ENCODE measurements around the gene CASKIN1.

The CASKIN1 gene

GRCh38 chr16:2189252-2189893 is 7.0 kb downstream of the CASKIN1 start:
- H3K9me2 ChIP-seq (ENCODE audit: low read depth, low read length), result no peaks in the 10 kb centered on the region
- no peak overlapping the region for H2AFZ ChIP-seq (ENCODE audit: low read length)
- H3F3A ChIP-seq (ENCODE audit: insufficient read depth, low read length), result no peaks in the 10 kb centered on the region
- H3K27me3 ChIP-seq (ENCODE audit: insufficient read depth, low read length), result peaks cover 18% of the 10 kb centered on the region; the same call in 1 of the 2 replicates
- H4K20me1 ChIP-seq (ENCODE audit: insufficient read depth, low read length), result no peaks in the 10 kb centered on the region
- no peak overlapping the region for H3K4me2 ChIP-seq (ENCODE audit: low read length)
- no peaks in the 10 kb centered on the region for H3K9me3 ChIP-seq (ENCODE audit: low read length)
- H3K36me3 ChIP-seq (ENCODE audit: insufficient read depth, low read length), result no peaks in the 10 kb centered on the region
- no peak overlapping the region for H3K27ac ChIP-seq (ENCODE audit: low read depth, low read length, poor library complexity, severe bottlenecking)
- H3K9ac ChIP-seq (ENCODE audit: low read length), result no peak overlapping the region
- H3K4me3 ChIP-seq (ENCODE audit: low read depth, low read length, poor library complexity, severe bottlenecking), result no peak overlapping the region
- no peaks in the 10 kb centered on the region for H3K79me2 ChIP-seq (ENCODE audit: insufficient read depth, low read length)
- no peaks in the 10 kb centered on the region for H3K4me1 ChIP-seq (ENCODE audit: insufficient read depth, low read length, severe bottlenecking)
- TF ChIP-seq CTCF (IDR thresholded peaks at IDR 0.05; ENCODE audit: low read length) (no peak), EZH2 (IDR thresholded peaks at IDR 0.05; ENCODE audit: borderline replicate concordance, low read length) (no peak)

GRCh38 chr16:2188395-2188794 is 8.0 kb downstream of the CASKIN1 start:
- TF ChIP-seq CTCF (IDR thresholded peaks at IDR 0.05; ENCODE audit: low read length), result no peak
- no peak for TF ChIP-seq EZH2 (IDR thresholded peaks at IDR 0.05; ENCODE audit: borderline replicate concordance, low read length)
- no peak overlapping the region for H3K4me3 ChIP-seq (ENCODE audit: low read depth, low read length, poor library complexity, severe bottlenecking)
- H3K9ac ChIP-seq (ENCODE audit: low read length), result no peak overlapping the region
- H3F3A ChIP-seq (ENCODE audit: insufficient read depth, low read length), result no peaks in the 10 kb centered on the region
- H3K27ac ChIP-seq (ENCODE audit: low read depth, low read length, poor library complexity, severe bottlenecking), result no peak overlapping the region
- H3K9me2 ChIP-seq (ENCODE audit: low read depth, low read length), result no peaks in the 10 kb centered on the region
- H3K27me3 ChIP-seq (ENCODE audit: insufficient read depth, low read length), result peaks cover 18% of the 10 kb centered on the region; the same call in 1 of the 2 replicates
- no peaks in the 10 kb centered on the region for H3K36me3 ChIP-seq (ENCODE audit: insufficient read depth, low read length)
- H3K4me1 ChIP-seq (ENCODE audit: insufficient read depth, low read length, severe bottlenecking), result no peaks in the 10 kb centered on the region
- no peaks in the 10 kb centered on the region for H3K9me3 ChIP-seq (ENCODE audit: low read length)
- no peaks in the 10 kb centered on the region for H4K20me1 ChIP-seq (ENCODE audit: insufficient read depth, low read length)
- H2AFZ ChIP-seq (ENCODE audit: low read length), result no peak overlapping the region
- H3K4me2 ChIP-seq (ENCODE audit: low read length), result no peak overlapping the region
- no peaks in the 10 kb centered on the region for H3K79me2 ChIP-seq (ENCODE audit: insufficient read depth, low read length)

GRCh38 chr16:2187212-2187611 is 9.2 kb downstream of the CASKIN1 start:
- Histone ChIP-seq H3K79me2 (ENCODE audit: insufficient read depth, low read length) (no peaks in the 10 kb centered on the region), H4K20me1 (ENCODE audit: insufficient read depth, low read length) (no peaks in the 10 kb centered on the region), H3K4me3 (ENCODE audit: low read depth, low read length, poor library complexity, severe bottlenecking) (no peak overlapping the region), H3K36me3 (ENCODE audit: insufficient read depth, low read length) (no peaks in the 10 kb centered on the region), H3K4me2 (ENCODE audit: low read length) (no peak overlapping the region), H3K9me3 (ENCODE audit: low read length) (no peaks in the 10 kb centered on the region), H3K9ac (ENCODE audit: low read length) (no peak overlapping the region), H3F3A (ENCODE audit: insufficient read depth, low read length) (no peaks in the 10 kb centered on the region), H2AFZ (ENCODE audit: low read length) (no peak overlapping the region), H3K27ac (ENCODE audit: low read depth, low read length, poor library complexity, severe bottlenecking) (no peak overlapping the region), H3K9me2 (ENCODE audit: low read depth, low read length) (no peaks in the 10 kb centered on the region), H3K4me1 (ENCODE audit: insufficient read depth, low read length, severe bottlenecking) (no peaks in the 10 kb centered on the region), H3K27me3 (ENCODE audit: insufficient read depth, low read length) (peaks cover 18% of the 10 kb centered on the region; the same call in 1 of the 2 replicates)
- no peak for TF ChIP-seq CTCF (IDR thresholded peaks at IDR 0.05; ENCODE audit: low read length)
- TF ChIP-seq EZH2 (IDR thresholded peaks at IDR 0.05; ENCODE audit: borderline replicate concordance, low read length), result no peak
